Measurements from ENCODE around the gene LILRA1.
"Not testable (repeated sequence)": the region's sequence is repeated elsewhere in the genome, so short reads cannot be mapped to it uniquely, and the experiment has no call there.

LILRA1 gene

DNA sequence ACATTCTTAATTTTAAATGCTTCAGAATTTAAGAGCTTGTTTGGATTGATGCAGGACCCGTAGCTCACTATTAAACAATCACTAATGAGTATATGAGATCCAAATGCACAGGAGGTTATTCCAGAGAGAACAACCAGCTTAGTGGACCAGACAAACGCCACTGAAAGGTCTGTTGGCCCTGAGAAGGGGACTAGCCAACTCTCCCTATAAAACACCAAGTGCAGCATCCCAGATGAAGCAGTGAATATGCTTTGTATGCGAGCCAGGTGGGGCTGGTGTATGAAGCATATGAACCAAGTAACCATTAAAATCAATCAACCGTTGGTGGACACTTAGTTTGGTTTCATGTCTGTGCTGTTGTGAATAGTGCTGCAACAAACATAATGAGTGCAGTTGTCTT, 27.0 kb downstream of the LILRA1 start:
- TF ChIP-seq ZFX (IDR thresholded peaks at IDR 0.05): no peak
- TF ChIP-seq, protein P1, sequence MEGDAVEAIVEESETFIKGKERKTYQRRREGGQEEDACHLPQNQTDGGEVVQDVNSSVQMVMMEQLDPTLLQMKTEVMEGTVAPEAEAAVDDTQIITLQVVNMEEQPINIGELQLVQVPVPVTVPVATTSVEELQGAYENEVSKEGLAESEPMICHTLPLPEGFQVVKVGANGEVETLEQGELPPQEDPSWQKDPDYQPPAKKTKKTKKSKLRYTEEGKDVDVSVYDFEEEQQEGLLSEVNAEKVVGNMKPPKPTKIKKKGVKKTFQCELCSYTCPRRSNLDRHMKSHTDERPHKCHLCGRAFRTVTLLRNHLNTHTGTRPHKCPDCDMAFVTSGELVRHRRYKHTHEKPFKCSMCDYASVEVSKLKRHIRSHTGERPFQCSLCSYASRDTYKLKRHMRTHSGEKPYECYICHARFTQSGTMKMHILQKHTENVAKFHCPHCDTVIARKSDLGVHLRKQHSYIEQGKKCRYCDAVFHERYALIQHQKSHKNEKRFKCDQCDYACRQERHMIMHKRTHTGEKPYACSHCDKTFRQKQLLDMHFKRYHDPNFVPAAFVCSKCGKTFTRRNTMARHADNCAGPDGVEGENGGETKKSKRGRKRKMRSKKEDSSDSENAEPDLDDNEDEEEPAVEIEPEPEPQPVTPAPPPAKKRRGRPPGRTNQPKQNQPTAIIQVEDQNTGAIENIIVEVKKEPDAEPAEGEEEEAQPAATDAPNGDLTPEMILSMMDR (conservative IDR thresholded peaks at IDR 0.05): no peak
- no peak overlapping the region for H3K27ac ChIP-seq

DNA sequence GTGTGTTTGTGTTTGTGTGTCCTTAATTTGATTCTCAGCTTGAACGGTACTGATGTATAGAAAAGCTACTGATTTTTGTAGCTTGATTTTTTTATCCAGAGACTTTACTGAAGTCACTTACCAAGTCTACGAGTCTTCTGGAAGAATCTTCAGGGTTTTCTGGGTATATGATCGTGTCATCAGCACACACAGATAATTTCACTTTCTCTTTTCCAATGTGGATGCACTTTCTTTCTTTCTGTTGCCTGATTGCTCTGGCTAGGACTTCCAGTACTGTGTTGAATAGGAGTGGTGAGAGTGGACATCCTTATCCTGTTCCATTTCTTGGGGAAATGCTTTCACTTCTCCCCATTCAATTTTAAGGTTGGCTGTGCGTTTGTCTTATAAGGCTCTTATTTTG, 29.0 kb downstream of the LILRA1 start:
- H3K27ac ChIP-seq: no peak overlapping the region
- no peak for TF ChIP-seq ZFX (IDR thresholded peaks at IDR 0.05)
- TF ChIP-seq, protein P1 (conservative IDR thresholded peaks at IDR 0.05): no peak

DNA sequence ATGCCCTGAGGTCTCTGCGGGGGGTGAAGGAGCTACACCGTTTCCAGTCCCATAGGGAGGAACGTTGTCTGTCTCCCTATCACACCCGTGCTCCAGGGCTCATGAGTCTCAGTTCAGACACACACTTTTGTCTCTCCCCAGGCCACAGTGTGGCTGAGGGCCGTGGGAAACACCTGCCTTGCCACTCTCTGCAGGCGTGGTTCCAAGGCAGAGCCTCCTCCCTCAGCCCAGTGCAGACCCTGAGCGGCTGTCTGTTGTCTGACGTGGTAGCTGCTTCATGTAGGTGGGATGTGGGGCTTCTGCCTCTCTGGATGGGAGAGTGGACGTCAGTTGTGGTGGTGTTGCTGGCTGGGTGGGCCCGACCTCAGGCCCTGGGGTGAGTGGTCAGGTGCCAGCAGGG, 30.8 kb downstream of the LILRA1 start:
- not testable (repeated sequence) for H3K27ac ChIP-seq

DNA sequence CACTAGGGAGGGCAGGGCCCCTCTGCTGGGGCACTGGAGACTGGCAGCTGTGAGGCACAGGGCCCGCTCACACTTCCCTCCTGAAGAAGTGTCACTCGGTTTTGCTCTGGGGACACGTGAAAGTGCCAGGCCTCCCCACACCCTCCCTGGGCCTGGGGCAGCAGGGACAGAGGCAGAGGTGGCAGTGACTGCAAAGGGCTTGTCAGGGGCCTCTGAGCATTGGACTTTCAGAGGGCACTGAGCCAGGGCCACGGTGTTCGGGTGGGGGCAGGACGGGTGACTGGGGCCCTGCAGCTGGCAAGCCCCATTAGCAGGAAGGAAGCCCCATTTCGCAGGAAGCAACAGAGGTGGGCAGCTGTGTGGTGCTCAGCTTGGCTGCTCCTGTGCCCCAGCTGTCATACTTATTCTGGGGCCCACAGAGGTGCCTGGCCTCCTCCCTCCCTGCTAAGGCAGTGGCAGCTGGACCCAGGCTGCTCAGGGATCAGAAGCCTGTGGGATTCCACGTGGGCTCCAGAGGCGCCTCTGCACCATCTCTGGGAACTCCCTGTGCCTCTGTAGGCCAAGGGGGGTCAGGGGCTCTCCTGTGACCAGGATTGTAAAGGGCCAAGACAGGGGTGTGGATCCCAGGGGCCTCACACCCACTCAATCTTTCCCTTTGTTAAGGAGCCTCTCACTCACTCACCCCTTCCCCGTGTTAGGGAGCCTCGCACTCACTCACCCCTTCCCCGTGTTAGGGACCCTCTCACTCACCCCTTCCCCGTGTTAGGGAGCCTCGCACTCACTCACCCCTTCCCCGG, 31.7 kb downstream of the LILRA1 start:
- not testable (repeated sequence) for H3K27ac ChIP-seq

DNA sequence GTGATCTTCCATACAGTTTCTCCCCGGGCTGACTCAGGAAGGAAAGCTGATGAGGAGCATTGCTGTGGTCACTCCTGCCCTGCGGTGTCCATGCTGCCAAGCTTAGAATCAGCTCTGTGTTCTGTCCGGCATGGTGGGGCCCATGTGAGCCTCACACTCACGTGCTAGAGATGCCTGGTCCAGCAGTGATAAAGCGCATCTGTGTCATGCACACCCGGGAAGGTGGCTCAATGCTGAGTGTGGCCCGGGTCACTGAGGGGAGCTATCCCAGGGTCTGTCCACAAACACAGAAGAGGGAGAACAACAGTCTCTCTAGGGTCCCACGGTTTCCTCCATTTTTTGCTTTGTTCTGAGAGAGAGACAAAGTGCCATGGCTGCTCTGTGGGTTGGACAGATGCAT, 33.3 kb downstream of the LILRA1 start:
- TF ChIP-seq, protein P1 (conservative IDR thresholded peaks at IDR 0.05): no peak
- no peak for TF ChIP-seq ZFX (IDR thresholded peaks at IDR 0.05)
- H3K27ac ChIP-seq: peak overlapping the region; percentile 94; the same call in 1 of the 2 replicates

DNA sequence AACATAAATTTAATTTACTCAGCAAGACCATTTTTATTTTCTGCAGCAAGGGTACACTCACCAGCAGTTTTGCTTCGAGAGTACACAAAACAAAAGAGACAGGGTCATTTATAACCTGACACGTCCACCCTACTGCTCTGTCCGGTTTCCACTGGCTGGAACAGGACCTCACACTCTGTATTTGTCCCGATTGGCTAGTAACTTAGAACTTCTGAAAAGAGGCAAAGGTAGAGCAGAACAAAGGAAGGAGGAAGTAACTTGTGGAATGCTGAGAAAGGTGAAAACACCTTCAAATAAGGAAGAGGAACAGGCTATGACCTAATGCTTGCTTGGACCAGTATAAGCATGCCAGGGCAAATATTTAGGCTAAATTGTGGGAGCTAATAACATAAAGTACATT, 34.5 kb downstream of the LILRA1 start:
- peak overlapping the region; percentile 94 for H3K27ac ChIP-seq

DNA sequence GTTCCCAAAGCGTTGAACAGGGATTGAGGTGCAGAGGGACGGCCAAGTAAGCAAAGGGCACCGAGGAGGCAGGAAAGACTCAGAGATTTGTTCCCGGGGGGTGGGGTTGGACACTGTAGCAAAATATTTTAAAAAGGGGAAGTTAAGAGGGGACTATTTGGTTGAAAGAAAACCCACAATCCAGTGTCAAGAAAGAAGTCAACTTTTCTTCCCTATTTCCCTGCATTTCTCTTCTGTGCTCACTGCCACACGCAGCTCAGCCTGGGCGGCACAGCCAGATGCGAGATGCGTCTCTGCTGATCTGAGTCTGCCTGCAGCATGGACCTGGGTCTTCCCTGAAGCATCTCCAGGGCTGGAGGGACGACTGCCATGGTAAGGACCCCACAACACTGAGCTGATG, 36.8 kb downstream of the LILRA1 start, which contains the start of gene LILRB1:
LILRB1 (plus strand) TSS at position 223 of the 400 bp plus-strand sequence. CDS start 590 bp downstream, outside the sequence.
- peak within 1 kb of the TSS; percentile 14; the same call in 1 of the 2 replicates for H3K27ac ChIP-seq

DNA sequence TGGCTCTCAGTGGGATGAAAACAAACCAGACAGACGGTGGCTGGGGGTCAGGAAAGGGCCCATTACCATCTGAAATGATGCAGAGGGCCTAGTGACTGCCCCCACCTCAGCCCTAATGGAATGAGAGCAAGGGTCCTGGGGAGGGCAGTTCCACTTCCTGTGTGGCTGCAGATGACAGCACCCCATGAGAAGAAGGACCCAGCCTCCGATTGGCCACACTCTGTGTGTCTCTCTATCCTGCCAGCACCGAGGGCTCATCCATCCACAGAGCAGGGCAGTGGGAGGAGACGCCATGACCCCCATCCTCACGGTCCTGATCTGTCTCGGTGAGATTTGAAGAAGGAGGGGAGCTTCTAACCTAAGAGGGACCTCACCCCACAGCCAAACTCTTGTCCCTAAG, 37.4 kb downstream of the LILRA1 start:
- H3K27ac ChIP-seq: no peak overlapping the region
- no peak for TF ChIP-seq ZFX (IDR thresholded peaks at IDR 0.05)
- TF ChIP-seq, protein P1 (conservative IDR thresholded peaks at IDR 0.05): no peak

DNA sequence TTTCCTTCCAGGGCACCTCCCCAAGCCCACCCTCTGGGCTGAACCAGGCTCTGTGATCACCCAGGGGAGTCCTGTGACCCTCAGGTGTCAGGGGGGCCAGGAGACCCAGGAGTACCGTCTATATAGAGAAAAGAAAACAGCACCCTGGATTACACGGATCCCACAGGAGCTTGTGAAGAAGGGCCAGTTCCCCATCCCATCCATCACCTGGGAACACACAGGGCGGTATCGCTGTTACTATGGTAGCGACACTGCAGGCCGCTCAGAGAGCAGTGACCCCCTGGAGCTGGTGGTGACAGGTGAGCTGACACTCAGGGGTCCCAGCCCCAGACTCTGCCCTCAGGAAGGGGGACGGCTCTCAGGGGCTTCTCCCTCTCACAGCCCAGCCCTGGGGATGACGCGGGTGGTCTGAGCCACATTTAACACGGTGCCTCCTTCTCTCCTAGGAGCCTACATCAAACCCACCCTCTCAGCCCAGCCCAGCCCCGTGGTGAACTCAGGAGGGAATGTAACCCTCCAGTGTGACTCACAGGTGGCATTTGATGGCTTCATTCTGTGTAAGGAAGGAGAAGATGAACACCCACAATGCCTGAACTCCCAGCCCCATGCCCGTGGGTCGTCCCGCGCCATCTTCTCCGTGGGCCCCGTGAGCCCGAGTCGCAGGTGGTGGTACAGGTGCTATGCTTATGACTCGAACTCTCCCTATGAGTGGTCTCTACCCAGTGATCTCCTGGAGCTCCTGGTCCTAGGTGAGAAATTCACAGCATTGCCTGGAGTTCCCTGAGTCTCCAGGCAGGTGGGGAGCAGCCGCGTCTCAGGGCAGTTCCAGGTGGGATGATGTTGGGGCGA, 38.3 kb downstream of the LILRA1 start:
- not testable (repeated sequence) for H3K27ac ChIP-seq

DNA sequence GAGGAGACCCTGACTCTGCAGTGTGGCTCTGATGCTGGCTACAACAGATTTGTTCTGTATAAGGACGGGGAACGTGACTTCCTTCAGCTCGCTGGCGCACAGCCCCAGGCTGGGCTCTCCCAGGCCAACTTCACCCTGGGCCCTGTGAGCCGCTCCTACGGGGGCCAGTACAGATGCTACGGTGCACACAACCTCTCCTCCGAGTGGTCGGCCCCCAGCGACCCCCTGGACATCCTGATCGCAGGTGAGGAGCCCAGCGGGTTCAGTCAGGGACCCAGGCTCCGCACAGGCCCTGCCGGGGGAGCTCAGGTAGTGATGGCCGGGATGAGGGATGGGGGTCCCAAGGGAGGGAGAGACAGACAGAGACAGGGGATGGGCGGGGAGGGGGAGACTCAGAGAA, 39.1 kb downstream of the LILRA1 start:
- H3K27ac ChIP-seq: not testable (repeated sequence)

All from C4-2B (cell line).